GM12878 (cell line): ENCODE results near the gene GEMIN7. TPM values are rescaled to one million over a fixed set of nuclear protein-coding genes. Genes with fewer than 3 reads are reported as not detected.

ENCODE experiments used
- BACH1 ChIP-seq: fragments of 450-650 bp; IDR thresholded peaks from 2 replicates; pipeline ENCODE4 v1.6.1; 2017; ENCODE audit warnings: mild to moderate bottlenecking, borderline replicate concordance
- BHLHE40 ChIP-seq, 2 experiments: fragments of 450-650 bp in 1 of 2; IDR thresholded peaks; 2 replicates each; pipeline ENCODE4 v1.6.1; 2011 to 2017; ENCODE audit warnings: low read depth in 2 of 2, borderline replicate concordance in 1 of 2, improper control_type of control experiment in 1 of 2, low read length in 1 of 2, mild to moderate bottlenecking in 1 of 2
- CBX3 ChIP-seq: fragments of 200-600 bp; sonication (generic); IDR thresholded peaks from 2 replicates; pipeline ENCODE4 v1.6.1; 2016; ENCODE audit warnings: low read depth, borderline replicate concordance
- CEBPB ChIP-seq, 2 experiments: fragments of 150-350 bp in 1 of 2; IDR thresholded peaks; 2 replicates each; pipeline ENCODE4 v1.6.1; 2012 to 2014; ENCODE audit warnings: low read depth in 2 of 2, low read length in 2 of 2, borderline replicate concordance in 1 of 2, inconsistent platforms in 1 of 2
- EP300 ChIP-seq, 2 experiments: fragments of 150-350 bp in 1 of 2; IDR thresholded peaks; 2 replicates each; pipeline ENCODE4 v1.6.1; 2011 to 2012; ENCODE audit warnings: low read depth in 2 of 2, low read length in 2 of 2, borderline replicate concordance in 1 of 2, improper control_type of control experiment in 1 of 2, inconsistent platforms in 1 of 2; ENCODE audit not compliant: control insufficient read depth in 1 of 2
- HDAC6 ChIP-seq: fragments of 200-600 bp; sonication (generic); IDR thresholded peaks from one replicate; pipeline ENCODE4 v1.8.0; 2017; ENCODE audit warnings: antibody characterized with exemption; ENCODE audit not compliant: unreplicated experiment
- MXI1 ChIP-seq: fragments of 150-350 bp; IDR thresholded peaks from 2 replicates; pipeline ENCODE4 v1.6.1; 2011; ENCODE audit warnings: low read depth, mild to moderate bottlenecking, inconsistent platforms, low read length, improper control_type of control experiment
- MYC ChIP-seq: IDR thresholded peaks from 2 replicates; pipeline ENCODE4 v1.6.1; 2011; ENCODE audit warnings: mild to moderate bottlenecking, low read length, moderate library complexity, inconsistent platforms; ENCODE audit not compliant: insufficient read depth, insufficient replicate concordance, insufficient read length, severe bottlenecking
- NFIC ChIP-seq: IDR thresholded peaks from 2 replicates; pipeline ENCODE4 v1.6.1; 2012; ENCODE audit warnings: low read depth, mild to moderate bottlenecking, inconsistent platforms, low read length, moderate library complexity
- PBX3 ChIP-seq: IDR thresholded peaks from 2 replicates; pipeline ENCODE4 v1.6.1; 2011; ENCODE audit warnings: mild to moderate bottlenecking, low read depth, low read length, moderate library complexity; ENCODE audit not compliant: insufficient replicate concordance
- PML ChIP-seq: IDR thresholded peaks from 2 replicates; pipeline ENCODE4 v1.6.1; 2012; ENCODE audit warnings: low read length, inconsistent platforms
- RB1 ChIP-seq: fragments of 450-650 bp; formaldehyde crosslinking; IDR thresholded peaks from 2 replicates; pipeline ENCODE4 v1.6.1; 2017; ENCODE audit warnings: mild to moderate bottlenecking, borderline replicate concordance
- RUNX3 ChIP-seq: IDR thresholded peaks from 2 replicates; pipeline ENCODE4 v1.6.1; 2012; ENCODE audit warnings: low read length, inconsistent platforms
- SIN3A ChIP-seq: IDR thresholded peaks from 2 replicates; pipeline ENCODE4 v1.6.1; 2012; ENCODE audit warnings: low read depth, low read length, improper control_type of control experiment
- SUPT20H ChIP-seq: IDR thresholded peaks from 2 replicates; pipeline ENCODE4 v1.6.1; 2011; ENCODE audit warnings: low read depth, mild to moderate bottlenecking, low read length, moderate library complexity, borderline replicate concordance; ENCODE audit not compliant: control insufficient read depth
- TCF3 ChIP-seq: IDR thresholded peaks from 2 replicates; pipeline ENCODE4 v1.6.1; 2012; ENCODE audit warnings: low read depth, mild to moderate bottlenecking, low read length, borderline replicate concordance; ENCODE audit not compliant: insufficient read depth
- ZNF217 ChIP-seq: fragments of 450-650 bp; IDR thresholded peaks from 2 replicates; pipeline ENCODE4 v1.6.1; 2017; ENCODE audit warnings: antibody characterized with exemption, mild to moderate bottlenecking
- polyA plus RNA-seq, 11 experiments: library from polyadenylated mRNA; depleted of rRNA in 4 of 11; unstranded in 6 of 11; stranded (reverse) in 5 of 11; fragments of >200 nt; fragmentation: Nextera tagmentation in 4 of 11; fragmentation: Illumina TruSeq in 1 of 11; extraction: Ambion mirVana in 4 of 11; extraction: Trizol in 1 of 11; gene quantifications; 1 replicate in 1 of 11; 2 replicates in 10 of 11; pipeline versions ENCODE4 v1.2.1 to v1.2.3, GENCODE V29; 2011 to 2016; ENCODE audit warnings: inconsistent platforms in 2 of 11, missing spikeins in 2 of 11, low read depth in 1 of 11
- total RNA-seq, 4 experiments: library from RNA; depleted of rRNA in 3 of 4; stranded (reverse); fragments of >200 nt in 3 of 4; fragmentation: Illumina TruSeq in 1 of 4; extraction: Trizol in 1 of 4; gene quantifications; 2 replicates each; pipeline versions ENCODE4 v1.2.1 to v1.2.3, GENCODE V29; 2013 to 2021
- TF ChIP-seq, protein P1 (sequence below): IDR thresholded peaks from 2 replicates; pipeline ENCODE4 v1.6.1; 2012; ENCODE audit warnings: low read depth, low read length, improper control_type of control experiment
- TF ChIP-seq, protein P2 (sequence below): fragments of 450-650 bp; IDR thresholded peaks from 2 replicates; pipeline ENCODE4 v1.6.1; 2017; ENCODE audit warnings: antibody characterized with exemption, mild to moderate bottlenecking, moderate library complexity
- TF ChIP-seq, protein P3 (sequence below): fragments of 450-650 bp; formaldehyde crosslinking; IDR thresholded peaks from 2 replicates; pipeline ENCODE4 v1.5.0; 2022; ENCODE audit warnings: mild to moderate bottlenecking, missing genetic modification characterization

GEMIN7 gene
- total and polyA plus RNA-seq, 10 of the 15 experiments (the other 5 are each of a cell fraction or from before 2014, with no cell fraction given): 21.1 to 76.7 (median 44.9) TPM

- TF ChIP-seq, protein P1, sequence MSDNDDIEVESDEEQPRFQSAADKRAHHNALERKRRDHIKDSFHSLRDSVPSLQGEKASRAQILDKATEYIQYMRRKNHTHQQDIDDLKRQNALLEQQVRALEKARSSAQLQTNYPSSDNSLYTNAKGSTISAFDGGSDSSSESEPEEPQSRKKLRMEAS: peak; percentile 79; the same call in 1 of the 2 replicates
- TF ChIP-seq PML (no peak), NFIC (no peak), MXI1 (peak; percentile 95), BACH1 (peak; percentile 76; the same call in 1 of the 2 replicates), RB1 (peak; percentile 43; the same call in 1 of the 2 replicates), CEBPB (IDR thresholded peaks at IDR 0.05; ENCODE audit: borderline replicate concordance in 1 of 2, low read depth in 2 of 2, low read length in 2 of 2) (no peak), SIN3A (0 out of 2 replicates have a peak, but pooled peaks have one; percentile 25), RUNX3 (0 out of 2 replicates have a peak, but pooled peaks have one; percentile 9), SUPT20H (no peak), PBX3 (peak; percentile 67), TCF3 (no peak), EP300 (IDR thresholded peaks at IDR 0.05; ENCODE audit: borderline replicate concordance in 1 of 2, control insufficient read depth in 1 of 2, low read depth in 2 of 2, low read length in 2 of 2) (no peak), MYC (peak; percentile 31), CBX3 (no peak), BHLHE40 (IDR thresholded peaks at IDR 0.05; ENCODE audit: borderline replicate concordance in 1 of 2, low read depth in 2 of 2, low read length in 1 of 2) (peak; percentile 99 to 100), ZNF217 (peak; percentile 68; the same call in 1 of the 2 replicates), HDAC6 (no peak)
- TF ChIP-seq, protein P2, sequence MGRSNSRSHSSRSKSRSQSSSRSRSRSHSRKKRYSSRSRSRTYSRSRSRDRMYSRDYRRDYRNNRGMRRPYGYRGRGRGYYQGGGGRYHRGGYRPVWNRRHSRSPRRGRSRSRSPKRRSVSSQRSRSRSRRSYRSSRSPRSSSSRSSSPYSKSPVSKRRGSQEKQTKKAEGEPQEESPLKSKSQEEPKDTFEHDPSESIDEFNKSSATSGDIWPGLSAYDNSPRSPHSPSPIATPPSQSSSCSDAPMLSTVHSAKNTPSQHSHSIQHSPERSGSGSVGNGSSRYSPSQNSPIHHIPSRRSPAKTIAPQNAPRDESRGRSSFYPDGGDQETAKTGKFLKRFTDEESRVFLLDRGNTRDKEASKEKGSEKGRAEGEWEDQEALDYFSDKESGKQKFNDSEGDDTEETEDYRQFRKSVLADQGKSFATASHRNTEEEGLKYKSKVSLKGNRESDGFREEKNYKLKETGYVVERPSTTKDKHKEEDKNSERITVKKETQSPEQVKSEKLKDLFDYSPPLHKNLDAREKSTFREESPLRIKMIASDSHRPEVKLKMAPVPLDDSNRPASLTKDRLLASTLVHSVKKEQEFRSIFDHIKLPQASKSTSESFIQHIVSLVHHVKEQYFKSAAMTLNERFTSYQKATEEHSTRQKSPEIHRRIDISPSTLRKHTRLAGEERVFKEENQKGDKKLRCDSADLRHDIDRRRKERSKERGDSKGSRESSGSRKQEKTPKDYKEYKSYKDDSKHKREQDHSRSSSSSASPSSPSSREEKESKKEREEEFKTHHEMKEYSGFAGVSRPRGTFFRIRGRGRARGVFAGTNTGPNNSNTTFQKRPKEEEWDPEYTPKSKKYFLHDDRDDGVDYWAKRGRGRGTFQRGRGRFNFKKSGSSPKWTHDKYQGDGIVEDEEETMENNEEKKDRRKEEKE: peak; percentile 49; the same call in 1 of the 2 replicates
- TF ChIP-seq, protein P3, sequence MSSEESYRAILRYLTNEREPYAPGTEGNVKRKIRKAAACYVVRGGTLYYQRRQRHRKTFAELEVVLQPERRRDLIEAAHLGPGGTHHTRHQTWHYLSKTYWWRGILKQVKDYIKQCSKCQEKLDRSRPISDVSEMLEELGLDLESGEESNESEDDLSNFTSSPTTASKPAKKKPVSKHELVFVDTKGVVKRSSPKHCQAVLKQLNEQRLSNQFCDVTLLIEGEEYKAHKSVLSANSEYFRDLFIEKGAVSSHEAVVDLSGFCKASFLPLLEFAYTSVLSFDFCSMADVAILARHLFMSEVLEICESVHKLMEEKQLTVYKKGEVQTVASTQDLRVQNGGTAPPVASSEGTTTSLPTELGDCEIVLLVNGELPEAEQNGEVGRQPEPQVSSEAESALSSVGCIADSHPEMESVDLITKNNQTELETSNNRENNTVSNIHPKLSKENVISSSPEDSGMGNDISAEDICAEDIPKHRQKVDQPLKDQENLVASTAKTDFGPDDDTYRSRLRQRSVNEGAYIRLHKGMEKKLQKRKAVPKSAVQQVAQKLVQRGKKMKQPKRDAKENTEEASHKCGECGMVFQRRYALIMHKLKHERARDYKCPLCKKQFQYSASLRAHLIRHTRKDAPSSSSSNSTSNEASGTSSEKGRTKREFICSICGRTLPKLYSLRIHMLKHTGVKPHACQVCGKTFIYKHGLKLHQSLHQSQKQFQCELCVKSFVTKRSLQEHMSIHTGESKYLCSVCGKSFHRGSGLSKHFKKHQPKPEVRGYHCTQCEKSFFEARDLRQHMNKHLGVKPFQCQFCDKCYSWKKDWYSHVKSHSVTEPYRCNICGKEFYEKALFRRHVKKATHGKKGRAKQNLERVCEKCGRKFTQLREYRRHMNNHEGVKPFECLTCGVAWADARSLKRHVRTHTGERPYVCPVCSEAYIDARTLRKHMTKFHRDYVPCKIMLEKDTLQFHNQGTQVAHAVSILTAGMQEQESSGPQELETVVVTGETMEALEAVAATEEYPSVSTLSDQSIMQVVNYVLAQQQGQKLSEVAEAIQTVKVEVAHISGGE: peak; percentile 34
Measured at GRCh38 chr19:45076029-45076850, 2.8 kb upstream of the GEMIN7 start, which contains the start of gene ZNF296 (continued).
